ENCODE results near the gene VPS37C. TPM values are rescaled to one million over a fixed set of nuclear protein-coding genes. Genes with fewer than 3 reads are reported as not detected.

Gene VPS37C
- polyA plus RNA-seq, 1 of the 3 experiments (the other 2 are of a cell fraction), result 15.2 TPM

DNA sequence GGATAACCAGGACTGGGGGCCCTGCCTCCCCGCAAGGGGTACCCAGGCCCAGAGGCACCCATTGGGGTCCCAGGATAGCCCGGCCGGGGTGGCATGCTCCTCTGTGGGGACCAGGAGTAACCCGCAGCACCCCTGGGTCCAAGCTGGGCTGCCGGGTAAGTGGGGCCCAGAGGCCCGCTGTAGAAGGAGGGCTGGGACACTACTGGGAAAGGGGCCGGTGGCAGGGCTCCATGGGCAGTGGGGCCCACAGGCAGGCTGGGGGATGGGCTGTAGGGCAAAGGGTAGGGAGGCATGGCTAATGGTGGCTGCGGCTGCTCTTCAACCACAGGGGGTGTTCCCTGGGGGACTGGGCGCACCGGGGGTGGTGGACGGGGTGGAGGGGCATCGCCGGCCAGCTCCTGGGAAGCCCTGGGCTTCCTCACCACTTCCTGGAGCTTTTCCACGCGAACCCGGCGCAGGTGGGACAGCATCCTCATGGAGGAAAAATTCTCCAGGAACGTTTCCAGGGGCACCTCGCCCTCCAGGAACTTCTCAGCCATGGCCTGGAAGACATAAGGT, 29.1 kb downstream of the VPS37C start:
- Histone ChIP-seq H4K20me1 (ENCODE audit: insufficient read depth) (no peaks in the 10 kb centered on the region), H2AFZ (ENCODE audit: low read depth) (no peak overlapping the region), H3K27ac (ENCODE audit: low read depth in 2 of 2, low read length in 1 of 2) (no peak overlapping the region), H3F3A (replicated peaks; ENCODE audit: insufficient read depth) (no peaks in the 10 kb centered on the region), H3K9me3 (no peaks in the 10 kb centered on the region), H3K27me3 (ENCODE audit: insufficient read depth) (no peaks in the 10 kb centered on the region), H3K36me3 (replicated peaks in 1 of 2; ENCODE audit: control insufficient read depth in 1 of 2, insufficient read depth in 2 of 2, low read length in 1 of 2) (peaks cover 0 to 23% of the 10 kb centered on the region in 2 experiments), H3K4me3 (ENCODE audit: low read depth in 2 of 2, low read length in 1 of 2) (no peak overlapping the region), H3K4me1 (ENCODE audit: control insufficient read depth in 1 of 2, insufficient read depth in 2 of 2, low read depth in 1 of 2, low read length in 1 of 2) (peaks cover 0 to 19% of the 10 kb centered on the region in 2 experiments; a peak in 1 of 4 replicates), H3K4me2 (no peak overlapping the region), H3K9me2 (no peaks in the 10 kb centered on the region), H3K9ac (no peak overlapping the region), H3K79me2 (ENCODE audit: insufficient read depth) (no peaks in the 10 kb centered on the region)
- DNase-seq, result no peak
- CTCF ChIA-PET, result interaction anchor here (0.5 to 6.5 kb wide), 4 partner anchors 42 to 301 kb away, joined by 3 to 44 read pairs (median 20); partner anchors contain the start of gene TMEM109
- TF ChIP-seq TCF12 (IDR thresholded peaks at IDR 0.05) (no peak), FOSL2 (IDR thresholded peaks at IDR 0.05; ENCODE audit: borderline replicate concordance, low read depth) (no peak), ELF1 (IDR thresholded peaks at IDR 0.05) (no peak), SMC3 (IDR thresholded peaks at IDR 0.05; ENCODE audit: low read depth, low read length) (no peak), TAF1 (IDR thresholded peaks at IDR 0.05; ENCODE audit: borderline replicate concordance, low read depth, low read length) (no peak), MXI1 (IDR thresholded peaks at IDR 0.05; ENCODE audit: low read depth, low read length) (no peak), GABPA (IDR thresholded peaks at IDR 0.05; ENCODE audit: low read depth) (no peak), NRF1 (IDR thresholded peaks at IDR 0.05; ENCODE audit: low read depth, low read length) (no peak)
- POLR2A ChIA-PET, result no interaction called here
- WGBS (ENCODE audit: low lambda C conversion rate), result 96% methylated on average over 11 of the region's 19 CpGs

DNA sequence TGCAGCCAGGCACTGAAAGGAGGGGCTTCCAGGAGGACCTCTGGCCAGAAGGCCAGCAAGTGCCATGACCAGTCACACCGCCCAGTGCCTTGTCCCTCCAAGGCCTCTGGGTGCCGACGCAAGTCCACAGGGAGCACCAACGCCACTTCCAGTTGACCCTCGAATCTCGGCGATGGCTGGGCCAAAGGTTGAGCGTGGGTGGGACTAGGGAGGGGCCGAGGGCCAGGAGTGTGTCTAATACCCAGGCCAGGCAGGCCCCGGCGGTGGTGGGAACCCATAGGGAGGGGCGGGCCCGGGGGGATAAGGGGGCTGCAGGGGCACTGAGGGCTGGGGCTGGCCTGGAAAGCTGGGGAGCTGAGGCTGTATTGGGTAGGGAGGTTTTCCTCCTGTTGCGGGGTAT, 29.6 kb downstream of the VPS37C start:
- Histone ChIP-seq H3K4me2 (no peak overlapping the region), H3K9me2 (no peaks in the 10 kb centered on the region), H3K27me3 (ENCODE audit: insufficient read depth) (no peaks in the 10 kb centered on the region), H3K27ac (ENCODE audit: low read depth in 2 of 2, low read length in 1 of 2) (no peak overlapping the region), H3K9me3 (no peaks in the 10 kb centered on the region), H3K79me2 (ENCODE audit: insufficient read depth) (no peaks in the 10 kb centered on the region), H3K36me3 (replicated peaks in 1 of 2; ENCODE audit: control insufficient read depth in 1 of 2, insufficient read depth in 2 of 2, low read length in 1 of 2) (peaks cover 0 to 23% of the 10 kb centered on the region in 2 experiments), H2AFZ (ENCODE audit: low read depth) (no peak overlapping the region), H3K4me3 (ENCODE audit: low read depth in 2 of 2, low read length in 1 of 2) (no peak overlapping the region), H3K4me1 (ENCODE audit: control insufficient read depth in 1 of 2, insufficient read depth in 2 of 2, low read depth in 1 of 2, low read length in 1 of 2) (peaks cover 0 to 21% of the 10 kb centered on the region in 2 experiments; a peak in 1 of 4 replicates), H3F3A (replicated peaks; ENCODE audit: insufficient read depth) (no peaks in the 10 kb centered on the region), H3K9ac (no peak overlapping the region), H4K20me1 (ENCODE audit: insufficient read depth) (no peaks in the 10 kb centered on the region)
- POLR2A ChIA-PET, result no interaction called here
- CTCF ChIA-PET, result interaction anchor here (1.4 to 6.5 kb wide), 4 partner anchors 21 to 300 kb away, joined by 3 to 44 read pairs (median 27); partner anchors contain the start of gene TMEM109
- TF ChIP-seq USF1 (IDR thresholded peaks at IDR 0.05; ENCODE audit: borderline replicate concordance, low read depth), result no peak
- TF ChIP-seq EZH2phosphoT487 (IDR thresholded peaks at IDR 0.05; ENCODE audit: borderline replicate concordance, low read depth), result no peak
- no peak for TF ChIP-seq RXRA (IDR thresholded peaks at IDR 0.05; ENCODE audit: borderline replicate concordance, low read depth)
- TF ChIP-seq EP300 (IDR thresholded peaks at IDR 0.05; ENCODE audit: borderline replicate concordance in 1 of 2, low read depth in 1 of 2, low read length in 1 of 2), result no peak
- no peak for TF ChIP-seq JUND (IDR thresholded peaks at IDR 0.05)
- TF ChIP-seq, protein P1, sequence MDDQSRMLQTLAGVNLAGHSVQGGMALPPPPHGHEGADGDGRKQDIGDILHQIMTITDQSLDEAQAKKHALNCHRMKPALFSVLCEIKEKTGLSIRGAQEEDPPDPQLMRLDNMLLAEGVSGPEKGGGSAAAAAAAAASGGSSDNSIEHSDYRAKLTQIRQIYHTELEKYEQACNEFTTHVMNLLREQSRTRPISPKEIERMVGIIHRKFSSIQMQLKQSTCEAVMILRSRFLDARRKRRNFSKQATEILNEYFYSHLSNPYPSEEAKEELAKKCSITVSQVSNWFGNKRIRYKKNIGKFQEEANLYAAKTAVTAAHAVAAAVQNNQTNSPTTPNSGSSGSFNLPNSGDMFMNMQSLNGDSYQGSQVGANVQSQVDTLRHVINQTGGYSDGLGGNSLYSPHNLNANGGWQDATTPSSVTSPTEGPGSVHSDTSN (IDR thresholded peaks at IDR 0.05), result no peak
- TF ChIP-seq RAD21 (IDR thresholded peaks at IDR 0.05; ENCODE audit: low read length), result no peak
- TF ChIP-seq GATA2 (CRISPR knock-in tag; IDR thresholded peaks at IDR 0.05), result no peak
- no peak for TF ChIP-seq NRF1 (IDR thresholded peaks at IDR 0.05; ENCODE audit: low read depth, low read length)
- TF ChIP-seq FOXM1 (IDR thresholded peaks at IDR 0.05; ENCODE audit: low read depth), result no peak
- TF ChIP-seq, protein P2, sequence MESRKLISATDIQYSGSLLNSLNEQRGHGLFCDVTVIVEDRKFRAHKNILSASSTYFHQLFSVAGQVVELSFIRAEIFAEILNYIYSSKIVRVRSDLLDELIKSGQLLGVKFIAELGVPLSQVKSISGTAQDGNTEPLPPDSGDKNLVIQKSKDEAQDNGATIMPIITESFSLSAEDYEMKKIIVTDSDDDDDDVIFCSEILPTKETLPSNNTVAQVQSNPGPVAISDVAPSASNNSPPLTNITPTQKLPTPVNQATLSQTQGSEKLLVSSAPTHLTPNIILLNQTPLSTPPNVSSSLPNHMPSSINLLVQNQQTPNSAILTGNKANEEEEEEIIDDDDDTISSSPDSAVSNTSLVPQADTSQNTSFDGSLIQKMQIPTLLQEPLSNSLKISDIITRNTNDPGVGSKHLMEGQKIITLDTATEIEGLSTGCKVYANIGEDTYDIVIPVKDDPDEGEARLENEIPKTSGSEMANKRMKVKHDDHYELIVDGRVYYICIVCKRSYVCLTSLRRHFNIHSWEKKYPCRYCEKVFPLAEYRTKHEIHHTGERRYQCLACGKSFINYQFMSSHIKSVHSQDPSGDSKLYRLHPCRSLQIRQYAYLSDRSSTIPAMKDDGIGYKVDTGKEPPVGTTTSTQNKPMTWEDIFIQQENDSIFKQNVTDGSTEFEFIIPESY (IDR thresholded peaks at IDR 0.05; ENCODE audit: borderline replicate concordance, low read depth), result no peak
- TF ChIP-seq, protein P3, sequence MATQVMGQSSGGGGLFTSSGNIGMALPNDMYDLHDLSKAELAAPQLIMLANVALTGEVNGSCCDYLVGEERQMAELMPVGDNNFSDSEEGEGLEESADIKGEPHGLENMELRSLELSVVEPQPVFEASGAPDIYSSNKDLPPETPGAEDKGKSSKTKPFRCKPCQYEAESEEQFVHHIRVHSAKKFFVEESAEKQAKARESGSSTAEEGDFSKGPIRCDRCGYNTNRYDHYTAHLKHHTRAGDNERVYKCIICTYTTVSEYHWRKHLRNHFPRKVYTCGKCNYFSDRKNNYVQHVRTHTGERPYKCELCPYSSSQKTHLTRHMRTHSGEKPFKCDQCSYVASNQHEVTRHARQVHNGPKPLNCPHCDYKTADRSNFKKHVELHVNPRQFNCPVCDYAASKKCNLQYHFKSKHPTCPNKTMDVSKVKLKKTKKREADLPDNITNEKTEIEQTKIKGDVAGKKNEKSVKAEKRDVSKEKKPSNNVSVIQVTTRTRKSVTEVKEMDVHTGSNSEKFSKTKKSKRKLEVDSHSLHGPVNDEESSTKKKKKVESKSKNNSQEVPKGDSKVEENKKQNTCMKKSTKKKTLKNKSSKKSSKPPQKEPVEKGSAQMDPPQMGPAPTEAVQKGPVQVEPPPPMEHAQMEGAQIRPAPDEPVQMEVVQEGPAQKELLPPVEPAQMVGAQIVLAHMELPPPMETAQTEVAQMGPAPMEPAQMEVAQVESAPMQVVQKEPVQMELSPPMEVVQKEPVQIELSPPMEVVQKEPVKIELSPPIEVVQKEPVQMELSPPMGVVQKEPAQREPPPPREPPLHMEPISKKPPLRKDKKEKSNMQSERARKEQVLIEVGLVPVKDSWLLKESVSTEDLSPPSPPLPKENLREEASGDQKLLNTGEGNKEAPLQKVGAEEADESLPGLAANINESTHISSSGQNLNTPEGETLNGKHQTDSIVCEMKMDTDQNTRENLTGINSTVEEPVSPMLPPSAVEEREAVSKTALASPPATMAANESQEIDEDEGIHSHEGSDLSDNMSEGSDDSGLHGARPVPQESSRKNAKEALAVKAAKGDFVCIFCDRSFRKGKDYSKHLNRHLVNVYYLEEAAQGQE (IDR thresholded peaks at IDR 0.05; ENCODE audit: low read depth, low read length), result no peak
- no peak for TF ChIP-seq FOSL2 (IDR thresholded peaks at IDR 0.05; ENCODE audit: borderline replicate concordance, low read depth)
- TF ChIP-seq GABPA (IDR thresholded peaks at IDR 0.05; ENCODE audit: low read depth), result no peak
- WGBS (ENCODE audit: low lambda C conversion rate), result 96% methylated on average over 14 of the region's 14 CpGs
- no peak for DNase-seq
